PFSK-1 (cell line): ENCODE measurements around the gene DNAH5.

Experiments
- FOXP2 ChIP-seq: optimal IDR thresholded peaks from 2 replicates; pipeline ENCODE3; 2011; ENCODE audit warnings: borderline replicate concordance, control low read depth, inconsistent platforms; ENCODE audit not compliant: insufficient read depth; ENCODE audit errors: extremely low read length, extremely low read depth
- POLR2AphosphoS5 ChIP-seq: IDR thresholded peaks from 2 replicates; pipeline ENCODE4 v1.6.1; 2012; ENCODE audit warnings: low read depth, mild to moderate bottlenecking, control low read depth, low read length, moderate library complexity
- TF ChIP-seq, protein P1 (sequence below), 2 experiments: IDR thresholded peaks; 2 replicates each; pipeline versions ENCODE4 v1.6.1 to v1.8.0; 2011 to 2012; ENCODE audit warnings: low read depth in 2 of 2, low read length in 2 of 2, control low read depth in 1 of 2, inconsistent platforms in 1 of 2, mild to moderate bottlenecking in 1 of 2, moderate library complexity in 1 of 2; ENCODE audit not compliant: insufficient read depth in 1 of 2

DNA sequence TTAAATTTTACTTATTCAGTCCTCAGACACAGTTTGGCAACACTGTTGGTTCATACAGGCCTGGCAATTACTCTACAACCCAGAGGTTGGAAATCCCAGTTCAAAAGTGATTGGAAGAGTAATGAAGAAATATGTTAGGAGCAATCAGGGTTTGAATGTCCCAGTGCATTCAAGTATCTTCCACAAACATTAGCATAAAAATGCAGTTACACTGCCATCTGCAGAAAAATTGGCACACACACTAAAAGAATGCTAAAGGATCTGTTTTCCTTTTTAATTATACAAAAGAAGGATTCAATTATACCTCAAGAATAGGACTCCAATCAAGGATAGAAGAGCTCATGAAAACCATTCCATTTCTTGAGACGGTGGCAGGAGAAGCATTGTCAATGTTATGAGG is 130.2 kb downstream of the DNAH5 start:
- TF ChIP-seq, protein P1, sequence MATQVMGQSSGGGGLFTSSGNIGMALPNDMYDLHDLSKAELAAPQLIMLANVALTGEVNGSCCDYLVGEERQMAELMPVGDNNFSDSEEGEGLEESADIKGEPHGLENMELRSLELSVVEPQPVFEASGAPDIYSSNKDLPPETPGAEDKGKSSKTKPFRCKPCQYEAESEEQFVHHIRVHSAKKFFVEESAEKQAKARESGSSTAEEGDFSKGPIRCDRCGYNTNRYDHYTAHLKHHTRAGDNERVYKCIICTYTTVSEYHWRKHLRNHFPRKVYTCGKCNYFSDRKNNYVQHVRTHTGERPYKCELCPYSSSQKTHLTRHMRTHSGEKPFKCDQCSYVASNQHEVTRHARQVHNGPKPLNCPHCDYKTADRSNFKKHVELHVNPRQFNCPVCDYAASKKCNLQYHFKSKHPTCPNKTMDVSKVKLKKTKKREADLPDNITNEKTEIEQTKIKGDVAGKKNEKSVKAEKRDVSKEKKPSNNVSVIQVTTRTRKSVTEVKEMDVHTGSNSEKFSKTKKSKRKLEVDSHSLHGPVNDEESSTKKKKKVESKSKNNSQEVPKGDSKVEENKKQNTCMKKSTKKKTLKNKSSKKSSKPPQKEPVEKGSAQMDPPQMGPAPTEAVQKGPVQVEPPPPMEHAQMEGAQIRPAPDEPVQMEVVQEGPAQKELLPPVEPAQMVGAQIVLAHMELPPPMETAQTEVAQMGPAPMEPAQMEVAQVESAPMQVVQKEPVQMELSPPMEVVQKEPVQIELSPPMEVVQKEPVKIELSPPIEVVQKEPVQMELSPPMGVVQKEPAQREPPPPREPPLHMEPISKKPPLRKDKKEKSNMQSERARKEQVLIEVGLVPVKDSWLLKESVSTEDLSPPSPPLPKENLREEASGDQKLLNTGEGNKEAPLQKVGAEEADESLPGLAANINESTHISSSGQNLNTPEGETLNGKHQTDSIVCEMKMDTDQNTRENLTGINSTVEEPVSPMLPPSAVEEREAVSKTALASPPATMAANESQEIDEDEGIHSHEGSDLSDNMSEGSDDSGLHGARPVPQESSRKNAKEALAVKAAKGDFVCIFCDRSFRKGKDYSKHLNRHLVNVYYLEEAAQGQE (IDR thresholded peaks at IDR 0.05; ENCODE audit: insufficient read depth in 1 of 2, low read depth in 2 of 2, low read length in 2 of 2) = no peak
- TF ChIP-seq FOXP2 = no peak
- no peak for TF ChIP-seq POLR2AphosphoS5
